Osteocyte (in vitro differentiated cells): ENCODE data around the gene GYG2. TPM values are rescaled to one million over a fixed set of nuclear protein-coding genes. Genes with fewer than 3 reads are reported as not detected.
"Not testable (repeated sequence)": the region's sequence is repeated elsewhere in the genome, so short reads cannot be mapped to it uniquely, and the experiment has no call there.

Experiments used
- DNase-seq: peaks from one replicate; pipeline ENCODE4 v3.0.0; 2021; ENCODE audit warnings: mixed read lengths; ENCODE audit not compliant: unreplicated experiment; ENCODE audit errors: extremely low spot score
- H3K27ac Mint-ChIP-seq: one replicate; pipeline ENCODE4 v1.8.0; 2021; ENCODE audit warnings: mild to moderate bottlenecking, mixed read lengths; ENCODE audit not compliant: unreplicated experiment
- H3K27me3 Mint-ChIP-seq: one replicate; pipeline ENCODE4 v1.8.0; 2021; ENCODE audit warnings: mixed read lengths; ENCODE audit not compliant: unreplicated experiment
- H3K36me3 Mint-ChIP-seq: one replicate; pipeline ENCODE4 v1.8.0; 2021; ENCODE audit warnings: mixed read lengths; ENCODE audit not compliant: unreplicated experiment
- H3K4me1 Mint-ChIP-seq: one replicate; pipeline ENCODE4 v1.8.0; 2021; ENCODE audit warnings: mixed read lengths; ENCODE audit not compliant: unreplicated experiment
- H3K4me3 Mint-ChIP-seq: one replicate; pipeline ENCODE4 v1.8.0; 2021; ENCODE audit warnings: mild to moderate bottlenecking, moderate library complexity, mixed read lengths; ENCODE audit not compliant: unreplicated experiment
- H3K9me3 Mint-ChIP-seq: one replicate; pipeline ENCODE4 v1.8.0; 2021; ENCODE audit warnings: mixed read lengths; ENCODE audit not compliant: unreplicated experiment
- CTCF ChIP-seq: fragments of 200-600 bp; sonication (generic); IDR thresholded peaks from 2 replicates; pipeline ENCODE4 v1.5.0; 2021; ENCODE audit warnings: antibody characterized with exemption, mild to moderate bottlenecking, moderate library complexity
- long read RNA-seq: library from polyadenylated mRNA; unstranded; transcript quantifications from one replicate; pipeline ENCODE4 v2.0.0, GENCODE V29; 2021
- total RNA-seq: library from RNA; stranded (reverse); gene quantifications from 2 replicates; pipeline ENCODE4 v1.2.1, GENCODE V29; 2021

GYG2 gene
- total RNA-seq: 9.7 and 11.8 TPM in 2 replicates
- long read RNA-seq, transcript GYG2-205 (11 exons, 1,956 nt): major isoform, 30 of 60 reads
- long read RNA-seq, partial matches to known transcripts: 9 of 60 reads
- long read RNA-seq, other reads (novel, unspliced or antisense): 18 of 60 reads

GRCh38 chrX:2828344-2828958 lies at the start of gene GYG2:
Gene GYG2 (plus strand): TSS chrX:2828930. CDS start chrX:2830189, 1,259 bp downstream.
- Mint-ChIP-seq H3K9me3 (no peaks in the 10 kb centered on the region), H3K4me1 (peaks cover 2% of the 10 kb centered on the region), H3K27me3 (no peaks in the 10 kb centered on the region), H3K4me3 (peak within 1 kb of the TSS; percentile 62), H3K27ac (no peak within 1 kb of the TSS), H3K36me3 (peaks cover 5% of the 10 kb centered on the region)
- peak; percentile 74 for DNase-seq
- TF ChIP-seq CTCF: no peak

GRCh38 chrX:2780472-2781225 lies 48.1 kb upstream of the GYG2 start:
- not testable (repeated sequence) for H3K36me3 Mint-ChIP-seq, H3K4me1 Mint-ChIP-seq, DNase-seq, H3K27ac Mint-ChIP-seq, H3K4me3 Mint-ChIP-seq, H3K9me3 Mint-ChIP-seq
- peaks cover 33% of the 10 kb centered on the region for H3K27me3 Mint-ChIP-seq

- no peak overlapping the region for H3K4me3 Mint-ChIP-seq
- DNase-seq: no peak
- no peak overlapping the region for H3K27ac Mint-ChIP-seq
- H3K9me3 Mint-ChIP-seq: no peaks in the 10 kb centered on the region
- peaks cover 33% of the 10 kb centered on the region for H3K27me3 Mint-ChIP-seq
- no peaks in the 10 kb centered on the region for H3K36me3 Mint-ChIP-seq
- no peak for TF ChIP-seq CTCF
- H3K4me1 Mint-ChIP-seq: no peaks in the 10 kb centered on the region
These were observed 47.5 kb upstream of the GYG2 start for GRCh38 chrX:2781226-2781571.

GRCh38 chrX:2781698-2782097 lies 47.0 kb upstream of the GYG2 start:
- Mint-ChIP-seq H3K9me3 (no peaks in the 10 kb centered on the region), H3K4me1 (no peaks in the 10 kb centered on the region)

GRCh38 chrX:2782171-2782570 lies 46.6 kb upstream of the GYG2 start:
- no peak overlapping the region for H3K4me3 Mint-ChIP-seq

More at GRCh38 chrX:2781698-2782097, 47.0 kb upstream of the GYG2 start:
- no peak for DNase-seq
- Mint-ChIP-seq H3K36me3 (no peaks in the 10 kb centered on the region), H3K4me3 (no peak overlapping the region), H3K27me3 (peaks cover 32% of the 10 kb centered on the region), H3K27ac (no peak overlapping the region)
- TF ChIP-seq CTCF: no peak

More at GRCh38 chrX:2782171-2782570, 46.6 kb upstream of the GYG2 start:
- Mint-ChIP-seq H3K27me3 (peaks cover 28% of the 10 kb centered on the region), H3K4me1 (no peaks in the 10 kb centered on the region), H3K27ac (no peak overlapping the region), H3K36me3 (no peaks in the 10 kb centered on the region), H3K9me3 (no peaks in the 10 kb centered on the region)
- no peak for TF ChIP-seq CTCF
- DNase-seq: no peak
